H1 (cell line): ENCODE measurements around the gene GPA33. TPM values are rescaled to one million over a fixed set of nuclear protein-coding genes. Genes with fewer than 3 reads are reported as not detected.
A peak's percentile ranks its signal among the peaks of the same experiment; 100 is the strongest.

Experiments used
- CTCF ChIA-PET: fragments of 300-600 bp; sonication (Branson Sonifier 250); formaldehyde crosslinking; loops from one replicate; lab custom pipeline; 2021; ENCODE audit not compliant: partially characterized antibody; lab: Charles Lee
- POLR2A ChIA-PET: fragments of 300-600 bp; sonication (Branson Sonifier 250); formaldehyde crosslinking; loops from one replicate; lab custom pipeline; 2021; ENCODE audit warnings: inconsistent platforms; ENCODE audit not compliant: partially characterized antibody; lab: Charles Lee
- DNase-seq, 2 experiments: peaks; one replicate each; pipeline versions ENCODE4 v3.0.0 to v3.0.0-alpha.2; 2010 to 2022; ENCODE audit warnings: low spot score in 2 of 2, low read depth in 1 of 2, mixed read lengths in 1 of 2
- FAIRE-seq: peaks from 2 replicates; lab custom pipeline; 2011; peaks lifted over from hg19 to GRCh38; lab: Jason Lieb, UNC
- H2AFZ ChIP-seq: 2 replicates; pipeline ENCODE4 v1.8.1; 2012; ENCODE audit warnings: low read length, inconsistent platforms
- H2AK5ac ChIP-seq: 2 replicates; pipeline ENCODE4 v1.6.1; 2013; ENCODE audit warnings: low read depth, low read length
- H2BK120ac ChIP-seq: replicated peaks from 2 replicates; pipeline ENCODE3; 2013; ENCODE audit warnings: low read depth, low read length, inconsistent platforms
- H2BK12ac ChIP-seq: 2 replicates; pipeline ENCODE4 v1.6.1; 2013; ENCODE audit warnings: low read depth, low read length
- H2BK15ac ChIP-seq: 2 replicates; pipeline ENCODE4 v1.6.1; 2013; ENCODE audit warnings: low read length
- H2BK20ac ChIP-seq: 2 replicates; pipeline ENCODE4 v1.6.1; 2013; ENCODE audit warnings: low read length
- H2BK5ac ChIP-seq: 2 replicates; pipeline ENCODE4 v1.6.1; 2013; ENCODE audit warnings: low read depth, low read length
- H3K14ac ChIP-seq: 2 replicates; pipeline ENCODE4 v1.6.1; 2013; ENCODE audit warnings: inconsistent platforms; ENCODE audit not compliant: insufficient read length
- H3K18ac ChIP-seq: 2 replicates; pipeline ENCODE4 v1.6.1; 2013; ENCODE audit warnings: low read length; ENCODE audit errors: extremely low read depth
- H3K23ac ChIP-seq: 2 replicates; pipeline ENCODE4 v1.6.1; 2013; ENCODE audit warnings: inconsistent platforms; ENCODE audit not compliant: insufficient read length
- H3K23me2 ChIP-seq: 2 replicates; pipeline ENCODE4 v1.6.1; 2013; ENCODE audit warnings: low read depth, low read length
- H3K27ac ChIP-seq: 2 replicates; pipeline ENCODE4 v1.6.1; 2011; ENCODE audit warnings: low read depth, low read length, inconsistent platforms
- H3K27me3 ChIP-seq, 4 experiments: replicated peaks in 1 of 4; 1 replicate in 1 of 4; 2 replicates in 3 of 4; pipeline versions ENCODE4 v1.6.1 to v1.8.1; 2011 to 2013; ENCODE audit warnings: low read length in 3 of 4, mild to moderate bottlenecking in 3 of 4, inconsistent platforms in 2 of 4, mixed read lengths in 2 of 4, moderate library complexity in 1 of 4; ENCODE audit not compliant: control insufficient read depth in 3 of 4, insufficient read depth in 3 of 4; ENCODE audit errors: extremely low read depth in 1 of 4
- H3K36me3 ChIP-seq, 4 experiments: 2 replicates each; pipeline versions ENCODE4 v1.6.1 to v1.8.1; 2011 to 2013; ENCODE audit warnings: mild to moderate bottlenecking in 4 of 4, low read length in 3 of 4, moderate library complexity in 2 of 4, control low read depth in 1 of 4, inconsistent platforms in 1 of 4; ENCODE audit not compliant: insufficient read depth in 4 of 4, control insufficient read depth in 2 of 4
- H3K4ac ChIP-seq: replicated peaks from 2 replicates; pipeline ENCODE3; 2013; ENCODE audit warnings: low read length, low read depth, mixed read lengths, inconsistent platforms; ENCODE audit not compliant: insufficient read length
- H3K4me1 ChIP-seq, 4 experiments: replicated peaks in 1 of 4; 1 replicate in 1 of 4; 2 replicates in 3 of 4; pipeline versions ENCODE4 v1.6.1 to v1.8.1; 2011 to 2013; ENCODE audit warnings: low read length in 3 of 4, inconsistent platforms in 2 of 4, mixed read lengths in 1 of 4; ENCODE audit not compliant: insufficient read depth in 4 of 4, control insufficient read depth in 3 of 4
- H3K4me2 ChIP-seq, 2 experiments: 2 replicates each; pipeline versions ENCODE4 v1.6.1 to v1.8.1; 2011 to 2013; ENCODE audit warnings: low read depth in 2 of 2, low read length in 2 of 2, control low read depth in 1 of 2, inconsistent platforms in 1 of 2, mild to moderate bottlenecking in 1 of 2; ENCODE audit not compliant: insufficient read depth in 1 of 2
- H3K4me3 ChIP-seq, 4 experiments: fragments of 200-600, 300-600 bp in 1 of 4; sonication (generic), shearing (Covaris generic), sonication (Bioruptor Twin) in 1 of 4; 2 replicates each; pipeline versions ENCODE4 v1.5.1 to v1.8.1; 2011 to 2016; ENCODE audit warnings: low read length in 4 of 4, low read depth in 3 of 4, control low read depth in 2 of 4, inconsistent platforms in 2 of 4, mild to moderate bottlenecking in 2 of 4, mixed read lengths in 1 of 4, moderate library complexity in 1 of 4; ENCODE audit not compliant: insufficient read depth in 2 of 4; ENCODE audit errors: extremely low read depth in 1 of 4
- H3K56ac ChIP-seq: replicated peaks from 2 replicates; pipeline ENCODE3; 2013; ENCODE audit warnings: low read depth, mild to moderate bottlenecking, mixed read lengths, low read length, inconsistent platforms; ENCODE audit not compliant: insufficient read length
- H3K79me1 ChIP-seq: 2 replicates; pipeline ENCODE4 v1.6.1; 2013; ENCODE audit warnings: low read depth, low read length, control low read depth
- H3K79me2 ChIP-seq, 2 experiments: 2 replicates each; pipeline versions ENCODE4 v1.6.1 to v1.8.1; 2012 to 2013; ENCODE audit warnings: low read length in 2 of 2, mild to moderate bottlenecking in 2 of 2, inconsistent platforms in 1 of 2; ENCODE audit not compliant: insufficient read depth in 2 of 2, control insufficient read depth in 1 of 2
- H3K9ac ChIP-seq, 4 experiments: replicated peaks in 1 of 4; 1 replicate in 1 of 4; 2 replicates in 3 of 4; pipeline versions ENCODE4 v1.6.1 to v1.8.1; 2011 to 2013; ENCODE audit warnings: low read depth in 3 of 4, low read length in 3 of 4, control low read depth in 2 of 4, mild to moderate bottlenecking in 2 of 4, moderate library complexity in 2 of 4, inconsistent platforms in 1 of 4; ENCODE audit errors: extremely low read depth in 1 of 4
- H3K9me3 ChIP-seq, 2 experiments: 2 replicates each; pipeline versions ENCODE4 v1.6.1 to v1.8.1; 2012 to 2013; ENCODE audit warnings: mild to moderate bottlenecking in 2 of 2, moderate library complexity in 2 of 2, control low read depth in 1 of 2, inconsistent platforms in 1 of 2, low read depth in 1 of 2, low read length in 1 of 2, mixed read lengths in 1 of 2; ENCODE audit not compliant: insufficient read depth in 2 of 2
- H4K20me1 ChIP-seq, 2 experiments: replicated peaks in 1 of 2; 2 replicates each; pipeline versions ENCODE3 to v1.8.1; 2011 to 2013; ENCODE audit warnings: inconsistent platforms in 2 of 2, low read length in 2 of 2, mild to moderate bottlenecking in 1 of 2; ENCODE audit not compliant: insufficient read depth in 2 of 2, control insufficient read depth in 1 of 2
- H4K5ac ChIP-seq: 2 replicates; pipeline ENCODE4 v1.6.1; 2013; ENCODE audit warnings: low read length, low read depth, mixed read lengths, inconsistent platforms; ENCODE audit not compliant: insufficient read length
- H4K8ac ChIP-seq: 2 replicates; pipeline ENCODE4 v1.8.0; 2013; ENCODE audit warnings: mild to moderate bottlenecking, moderate library complexity, low read length, inconsistent platforms; ENCODE audit not compliant: insufficient read depth; ENCODE audit errors: extremely low read depth
- H4K91ac ChIP-seq: replicated peaks from 2 replicates; pipeline ENCODE3; 2013; ENCODE audit warnings: low read length, mixed read lengths, inconsistent platforms; ENCODE audit not compliant: insufficient read length
- E2F6 ChIP-seq: IDR thresholded peaks from 2 replicates; pipeline ENCODE4 v1.6.1; 2012; ENCODE audit warnings: inconsistent platforms
- JUND ChIP-seq: IDR thresholded peaks from 2 replicates; pipeline ENCODE4 v1.6.1; 2011; ENCODE audit warnings: mild to moderate bottlenecking, improper control_type of control experiment, low read length
- MAX ChIP-seq: IDR thresholded peaks from 2 replicates; pipeline ENCODE4 v1.6.1; 2012; ENCODE audit warnings: inconsistent platforms
- TEAD4 ChIP-seq: IDR thresholded peaks from 2 replicates; pipeline ENCODE4 v1.6.1; 2012; ENCODE audit warnings: low read depth, low read length, inconsistent platforms, mixed read lengths
- WGBS, 2 experiments: shearing (Covaris generic) in 1 of 2; methylation state at CpG; one replicate each; pipeline versions ENCODE4 v1.1.6 to v1.1.7; 2013 to 2015; ENCODE audit warnings: low lambda C conversion rate in 2 of 2, mixed read lengths in 2 of 2, inconsistent platforms in 1 of 2, low coverage in 1 of 2, missing lambda C conversion rate in 1 of 2; ENCODE audit not compliant: insufficient replicate concordance in 2 of 2, insufficient coverage in 1 of 2, insufficient read length in 1 of 2; ENCODE audit errors: extremely low coverage in 1 of 2, missing lambda C conversion rate in 1 of 2; 5-methylcytosine and 5-hydroxymethylcytosine counted together
- polyA plus RNA-seq, 7 experiments: library from polyadenylated mRNA; depleted of rRNA in 3 of 7; stranded (reverse) in 5 of 7; unstranded in 2 of 7; fragments of >200 nt in 5 of 7; fragments of 200-250 nt in 2 of 7; gene quantifications; 1 replicate in 5 of 7; 2 replicates in 1 of 7; 4 replicates in 1 of 7; pipeline versions ENCODE4 v1.2.1 to v1.2.3, GENCODE V29; 2011 to 2013; ENCODE audit warnings: missing spikeins in 2 of 7, mixed read lengths in 2 of 7
- total RNA-seq: library from RNA; stranded (reverse); fragmentation: NEBNext Ultra II Directional; extraction: Animal tissue kit (Norgen Biotek cat#: 25700); gene quantifications from 2 replicates; pipeline ENCODE4 v1.2.1, GENCODE V29; 2021

Gene GPA33
- total and polyA plus RNA-seq, 2 of the 8 experiments (the other 6 are each of a cell fraction or from before 2014, with no cell fraction given): 0.19 to 0.67 TPM

- FAIRE-seq (peak; percentile 73), DNase-seq (no peak)
- Histone ChIP-seq H2BK5ac (peak overlapping the region; percentile 27; the same call in 1 of the 2 replicates), H3K18ac (peak overlapping the region; percentile 41; the same call in 1 of the 2 replicates), H3K4me1 (peaks cover 2 to 18% (median 11%) of the 10 kb centered on the region in 4 experiments; a peak in 5 of 7 replicates), H3K14ac (no peak overlapping the region), H3K4ac (no peak overlapping the region), H4K20me1 (no peaks in the 10 kb centered on the region), H3K56ac (no peak overlapping the region), H3K4me3 (no peak overlapping the region), H3K79me1 (no peaks in the 10 kb centered on the region), H2AK5ac (no peak overlapping the region), H2BK120ac (no peak overlapping the region), H3K23me2 (no peaks in the 10 kb centered on the region), H3K4me2 (peak overlapping the region in 1 of 2 experiments; percentile 9; a peak in 2 of 4 replicates), H3K27me3 (no peaks in the 10 kb centered on the region), H4K5ac (no peak overlapping the region), H4K8ac (no peak overlapping the region; the same call in 1 of the 2 replicates), H2BK20ac (peak overlapping the region; percentile 29; the same call in 1 of the 2 replicates), H3K23ac (no peak overlapping the region), H4K91ac (peak overlapping the region; percentile 90), H3K9me3 (no peaks in the 10 kb centered on the region), H3K27ac (no peak overlapping the region), H2AFZ (0 out of 2 replicates have a peak overlapping the region, but pooled peaks have one; percentile 6), H3K36me3 (no peaks in the 10 kb centered on the region), H2BK15ac (no peak overlapping the region), H2BK12ac (peak overlapping the region; percentile 86; the same call in 1 of the 2 replicates), H3K79me2 (no peaks in the 10 kb centered on the region), H3K9ac (no peak overlapping the region)
- CTCF ChIA-PET: interaction anchor here (0.6 to 9.3 kb wide), 12 partner anchors 11 to 578 kb away, joined by 3 to 81 read pairs (median 4); no protein-coding TSS in a partner anchor
- POLR2A ChIA-PET: interaction anchor here (1.2 to 3.9 kb wide), 5 partner anchors 10 to 84 kb away, joined by 3 to 20 read pairs (median 5); partner anchors contain the start of gene POU2F1
- 0 out of 2 replicates have a peak, but pooled peaks have one; percentile 17 for TF ChIP-seq E2F6
- TF ChIP-seq MAX: 0 out of 2 replicates have a peak, but pooled peaks have one; percentile 14
- peak; percentile 76 for TF ChIP-seq JUND
- no peak for TF ChIP-seq TEAD4
- 18% methylated on average over 2 of the region's 2 CpGs; no CpG with 5 or more reads in 1 of the 2 experiments for WGBS, 2 experiments
Measured at GRCh38 chr1:167136191-167136614, 46.0 kb upstream of the GPA33 start.
